ENCODE data around the gene SLC2A2.

SLC2A2 gene

DNA sequence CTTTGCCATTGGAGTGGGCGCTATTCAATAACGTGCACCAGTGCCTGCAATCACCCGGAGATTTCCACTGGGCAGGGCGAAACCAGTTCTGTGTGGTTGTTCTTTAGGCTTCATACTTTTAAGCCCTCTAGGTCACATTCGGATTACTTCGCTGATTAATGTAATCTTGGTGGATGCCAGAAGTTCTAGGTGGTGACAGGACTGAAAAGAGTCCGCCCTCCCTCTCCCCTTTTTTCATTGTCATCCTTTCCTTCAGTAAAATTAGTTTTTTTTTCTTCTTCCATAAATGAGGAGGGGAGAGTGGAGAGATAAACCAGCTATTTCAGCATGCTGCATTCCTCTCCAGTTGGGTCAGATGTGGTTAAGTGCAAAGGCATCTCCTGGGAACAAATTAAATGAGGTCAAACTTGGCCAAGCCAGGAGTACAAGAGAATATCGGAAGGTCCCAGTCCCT is 2.3 kb upstream of the SLC2A2 start:
- DNase-seq (ENCODE audit: low read depth in 2 of 2, low spot score in 1 of 2) = no peak

DNA sequence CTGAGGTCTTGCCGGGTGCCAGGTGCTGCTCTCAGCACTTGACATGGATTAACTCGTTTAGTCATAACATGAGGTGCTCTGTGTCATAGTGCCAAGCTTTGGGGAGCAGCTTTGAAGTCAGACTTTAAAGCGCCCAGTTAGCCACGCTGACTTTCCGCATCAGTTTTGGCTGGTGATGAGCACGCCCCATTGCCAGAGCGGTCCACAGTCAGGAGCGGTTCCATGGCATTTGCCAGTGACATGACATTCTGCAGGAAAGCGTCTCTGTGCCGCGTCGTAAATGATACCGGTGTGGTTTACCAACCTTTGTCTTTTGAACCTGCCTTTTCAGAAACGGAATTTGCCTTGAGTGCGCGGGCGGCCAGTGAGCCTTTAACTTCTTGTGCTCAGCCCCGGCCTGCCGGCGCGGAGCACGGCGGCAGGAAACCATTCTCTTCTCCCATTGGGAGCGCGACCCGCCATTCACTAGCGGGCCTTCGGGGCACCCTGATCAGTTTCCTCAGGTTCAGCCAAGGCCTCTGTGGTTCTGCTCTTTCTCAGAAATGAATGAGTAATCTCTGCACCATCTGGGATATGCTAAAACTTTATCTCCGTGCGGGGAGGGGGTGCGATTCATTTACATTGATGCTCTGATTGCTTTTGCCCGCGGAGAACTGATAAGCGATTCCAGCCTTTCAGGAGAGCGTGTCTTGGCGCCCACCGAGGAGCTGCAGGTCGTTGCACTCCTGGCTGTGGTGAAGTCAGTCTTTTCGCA is 1.7 kb upstream of the SLC2A2 start:
- DNase-seq (ENCODE audit: low read depth in 2 of 2, low spot score in 1 of 2) = no peak

DNA sequence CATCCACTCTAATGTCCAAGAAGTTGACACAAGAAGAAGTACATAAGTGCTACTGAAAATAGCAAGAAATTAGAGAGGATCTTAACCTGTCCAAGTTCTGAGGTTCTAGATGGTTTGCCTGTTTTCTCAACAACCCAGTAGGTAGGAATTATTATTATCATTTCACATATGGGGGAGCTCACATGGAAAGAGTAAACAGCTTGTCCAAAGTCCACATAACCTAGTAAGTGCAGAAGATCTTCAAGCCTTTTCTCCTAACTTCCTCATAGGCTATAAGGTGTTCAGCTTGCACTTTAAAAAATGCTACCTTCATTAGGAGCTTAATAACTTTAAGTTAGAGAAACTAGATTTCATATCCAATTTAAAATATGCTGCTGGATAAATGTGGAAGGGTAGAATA is 3.0 kb downstream of the SLC2A2 start:
- DNase-seq (ENCODE audit: low read depth in 2 of 2, low spot score in 1 of 2) = no peak

DNA sequence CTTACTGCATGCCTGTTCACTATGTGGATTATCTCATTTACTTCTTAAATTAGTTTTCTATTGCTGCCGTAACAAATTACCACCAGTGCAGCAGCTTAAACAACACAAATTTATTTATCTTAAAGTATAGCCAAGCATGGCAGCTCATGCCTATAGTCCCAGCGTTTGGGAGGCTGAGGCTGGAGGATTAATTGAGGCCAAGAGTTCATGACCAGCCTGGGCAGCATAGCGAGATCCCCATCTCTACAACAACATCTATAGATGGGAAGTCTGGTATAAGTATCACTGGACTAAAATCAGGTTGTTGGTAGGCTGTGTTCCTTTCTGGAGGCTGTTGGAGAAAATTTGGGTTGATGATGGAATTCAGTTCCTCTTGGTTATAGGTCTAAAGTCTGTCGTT is 5.1 kb downstream of the SLC2A2 start:
- DNase-seq (ENCODE audit: low read depth in 2 of 2, low spot score in 1 of 2) = no peak

DNA sequence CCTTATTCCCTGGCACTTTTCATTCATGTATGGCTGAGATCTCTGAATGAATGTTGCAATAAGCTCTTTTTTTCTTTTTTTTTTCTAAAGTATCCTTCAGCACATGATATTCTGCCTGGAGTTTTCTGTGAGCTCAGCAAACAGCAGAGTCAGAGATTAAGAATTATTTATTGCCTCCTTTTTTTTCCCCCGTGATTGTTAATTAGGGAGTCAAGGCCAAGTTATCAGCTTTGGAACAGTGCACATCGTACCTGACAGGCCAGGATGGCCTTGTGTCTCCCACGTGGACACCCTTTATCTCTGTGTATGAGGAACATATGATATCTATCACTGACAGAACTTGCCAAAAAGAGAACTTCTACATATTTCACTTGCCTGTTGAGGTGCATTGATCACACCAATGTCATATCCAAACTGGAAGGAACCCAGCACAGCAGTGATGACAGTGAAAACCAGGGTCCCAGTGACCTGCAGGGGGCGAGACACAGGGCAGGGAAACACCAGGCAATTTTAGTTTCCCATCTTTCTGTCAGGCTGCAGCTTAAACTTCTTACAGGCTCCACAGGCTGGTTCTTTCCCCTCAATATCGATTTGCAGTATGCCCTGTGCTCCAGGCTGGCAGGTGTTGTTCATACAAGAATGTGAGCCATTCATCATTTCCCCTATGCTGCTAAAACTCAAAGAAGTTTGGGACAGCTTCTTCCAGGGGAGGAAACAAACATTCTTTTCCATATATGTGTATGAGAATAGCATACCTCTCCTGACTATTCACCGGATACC is 8.2 kb downstream of the SLC2A2 start:
- DNase-seq (ENCODE audit: low read depth in 2 of 2, low spot score in 1 of 2) = no peak

DNA sequence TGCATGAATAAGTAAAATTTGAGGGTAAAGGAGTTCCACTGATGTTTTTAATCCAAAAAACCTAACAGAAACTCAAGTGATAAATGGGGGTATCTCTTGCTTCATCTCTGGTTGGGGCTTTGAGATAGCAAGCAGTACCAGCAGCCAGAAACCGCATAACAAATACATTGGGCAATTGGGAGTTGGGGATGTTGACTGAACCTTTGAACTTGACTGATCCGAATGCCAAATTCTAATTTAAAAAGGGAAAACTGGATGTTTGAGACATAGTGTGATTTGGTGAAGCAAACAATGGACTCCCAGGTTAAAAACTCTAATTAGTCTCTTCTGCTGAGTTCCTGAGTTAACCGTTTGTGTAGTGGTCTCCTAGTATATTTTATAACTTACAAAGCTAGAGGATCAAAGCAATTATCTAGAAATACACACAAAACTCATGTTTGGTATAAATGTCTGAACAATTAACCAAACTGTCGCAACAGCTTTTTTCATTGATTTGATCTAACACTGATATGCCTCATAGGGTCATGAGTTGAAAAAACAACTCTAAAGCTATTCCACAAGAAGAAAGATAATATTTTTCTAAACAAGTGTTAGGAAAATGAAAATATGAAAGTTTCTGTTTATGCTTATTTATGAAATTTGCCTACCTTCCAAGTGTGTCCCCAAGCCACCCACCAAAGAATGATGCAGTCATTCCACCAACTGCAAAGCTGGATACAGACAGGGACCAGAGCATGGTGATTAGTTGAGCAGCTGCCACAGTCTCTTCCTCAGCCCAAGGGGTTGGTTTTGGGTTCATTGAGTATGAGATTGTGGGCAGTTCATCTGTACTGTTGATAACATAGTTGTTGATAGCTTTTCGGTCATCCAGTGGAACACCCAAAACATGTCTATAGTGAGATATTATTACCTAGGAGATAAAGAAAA is 12.4 kb downstream of the SLC2A2 start:
- DNase-seq (ENCODE audit: low read depth in 2 of 2, low spot score in 1 of 2) = no peak

DNA sequence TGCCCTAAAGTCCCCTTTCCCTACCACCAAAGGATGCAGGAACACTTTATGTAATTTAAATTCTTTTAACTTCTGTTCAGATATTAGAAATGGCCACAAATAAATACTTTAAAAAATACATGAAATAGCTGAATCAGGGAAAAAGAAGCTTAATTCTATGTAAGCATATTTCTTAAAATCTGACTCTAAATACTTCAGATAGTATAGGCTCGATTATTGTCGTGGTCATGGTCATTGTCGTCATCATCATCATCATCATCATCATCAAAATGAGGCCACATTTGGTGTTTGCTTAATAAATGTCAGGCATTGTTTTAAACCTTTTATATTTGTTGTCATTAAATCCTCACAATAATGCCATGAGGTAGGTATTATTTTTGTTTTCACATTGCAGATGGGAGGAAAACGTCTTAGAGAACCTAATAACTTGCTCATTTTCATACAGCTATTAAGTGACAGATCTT is 14.6 kb downstream of the SLC2A2 start:
- no peak for DNase-seq (ENCODE audit: low read depth in 2 of 2, low spot score in 1 of 2)

DNA sequence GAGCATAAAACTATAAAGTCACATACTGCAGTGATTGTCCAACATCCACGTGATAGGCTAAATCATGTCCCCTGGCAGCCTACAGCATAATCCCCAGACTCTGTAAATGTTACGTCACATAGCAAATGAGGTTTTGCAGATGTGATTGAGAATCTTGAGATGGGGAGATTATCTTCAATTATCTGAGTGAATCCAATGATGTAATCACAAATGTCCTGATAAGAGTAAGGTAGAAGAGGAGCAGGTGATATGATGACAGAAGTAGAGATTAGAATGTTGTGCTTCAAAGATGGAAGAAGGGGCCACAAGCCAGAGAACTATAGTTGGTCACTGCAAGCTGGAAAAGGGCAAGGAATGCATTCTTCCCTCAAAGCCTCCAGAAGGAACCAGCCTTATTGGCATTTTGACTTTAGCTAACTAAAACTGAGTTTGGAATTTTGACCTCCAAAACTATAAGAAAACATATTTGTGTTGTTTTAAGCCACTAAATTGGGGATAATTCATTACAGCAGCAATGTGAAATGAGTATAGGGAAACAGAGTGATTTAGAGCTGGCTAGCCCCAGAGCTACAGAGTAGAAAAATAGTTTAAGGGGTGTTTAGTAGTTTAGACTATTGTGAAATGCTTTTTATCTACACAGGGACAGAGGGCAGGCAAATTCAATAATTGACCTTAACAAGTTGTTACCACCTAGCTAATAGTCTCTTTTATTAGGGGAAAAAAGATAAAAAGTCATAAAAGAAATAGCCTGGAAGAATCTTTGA is 15.2 kb downstream of the SLC2A2 start:
- DNase-seq (ENCODE audit: low read depth in 2 of 2, low spot score in 1 of 2) = no peak

DNA sequence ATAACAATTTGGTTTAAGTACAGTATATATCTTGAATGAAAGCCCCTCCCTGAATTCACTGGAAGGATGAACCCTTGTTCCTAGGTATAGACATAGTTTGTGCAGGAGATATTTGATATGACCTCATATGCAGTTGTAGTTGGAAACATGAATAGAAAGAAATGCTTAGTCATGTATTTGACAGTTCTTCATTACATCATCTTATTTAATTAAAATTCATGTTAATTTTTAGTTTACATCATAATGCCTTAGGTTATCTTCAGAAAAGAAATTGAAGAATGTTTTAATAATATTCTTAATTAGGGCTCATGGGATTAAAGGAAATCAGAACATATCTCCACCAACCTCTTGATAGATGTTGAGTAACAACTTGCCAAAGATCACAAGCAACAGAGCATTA is 19.2 kb downstream of the SLC2A2 start:
- DNase-seq (ENCODE audit: low read depth in 2 of 2, low spot score in 1 of 2) = no peak

DNA sequence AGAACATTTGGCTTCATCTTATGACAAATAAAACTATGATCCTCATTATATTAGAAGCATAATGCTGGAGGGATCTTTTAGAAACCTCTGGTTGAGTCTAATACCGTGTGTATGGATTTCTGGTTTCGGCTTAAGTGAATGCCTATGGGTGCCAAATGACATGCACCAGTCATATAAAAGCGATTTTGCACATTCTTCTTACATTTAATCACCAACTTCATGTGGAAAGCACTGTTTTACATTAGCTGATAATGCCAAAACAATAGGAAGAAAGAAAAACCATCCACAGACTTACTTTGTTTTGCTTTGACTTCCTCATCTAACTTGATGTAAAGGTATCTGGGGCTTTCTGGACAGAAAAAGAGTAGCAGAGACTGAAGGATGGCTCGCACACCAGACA is 20.9 kb downstream of the SLC2A2 start:
- DNase-seq (ENCODE audit: low read depth in 2 of 2, low spot score in 1 of 2) = no peak

DNA sequence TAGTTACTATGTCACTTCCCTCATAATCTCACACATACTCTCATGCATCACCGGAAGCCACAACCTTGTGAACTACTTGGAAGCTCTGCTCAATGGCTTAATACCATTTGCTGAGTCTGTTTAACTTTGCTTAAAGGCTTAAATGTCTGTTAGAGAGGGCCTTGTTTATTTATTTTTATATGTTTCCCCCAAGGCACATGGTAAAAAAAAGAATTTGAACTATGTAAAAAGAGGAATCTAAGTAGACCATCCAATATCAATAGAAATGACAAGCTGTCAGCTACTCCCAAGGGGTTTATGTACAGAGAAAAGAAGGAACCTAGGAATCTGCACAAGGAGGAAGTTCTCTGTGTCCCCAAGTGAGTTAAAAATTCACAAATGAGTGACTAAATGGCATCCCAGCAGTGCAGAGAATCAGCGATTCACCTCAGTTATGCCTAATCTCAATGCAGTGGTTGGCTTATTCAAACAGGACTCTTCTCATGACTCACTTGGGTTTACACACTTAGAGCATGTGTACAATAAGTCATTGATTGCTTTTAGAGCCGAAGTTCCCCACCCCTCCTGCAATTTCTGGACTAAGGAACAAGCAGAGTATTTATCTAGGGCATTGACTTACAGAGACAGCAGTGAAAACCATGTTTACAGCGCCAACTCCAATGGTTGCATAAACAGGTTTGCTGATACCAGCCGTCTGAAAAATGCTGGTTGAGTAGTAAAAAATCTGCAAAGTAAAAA is 24.4 kb downstream of the SLC2A2 start:
- DNase-seq (ENCODE audit: low read depth in 2 of 2, low spot score in 1 of 2) = no peak

DNA sequence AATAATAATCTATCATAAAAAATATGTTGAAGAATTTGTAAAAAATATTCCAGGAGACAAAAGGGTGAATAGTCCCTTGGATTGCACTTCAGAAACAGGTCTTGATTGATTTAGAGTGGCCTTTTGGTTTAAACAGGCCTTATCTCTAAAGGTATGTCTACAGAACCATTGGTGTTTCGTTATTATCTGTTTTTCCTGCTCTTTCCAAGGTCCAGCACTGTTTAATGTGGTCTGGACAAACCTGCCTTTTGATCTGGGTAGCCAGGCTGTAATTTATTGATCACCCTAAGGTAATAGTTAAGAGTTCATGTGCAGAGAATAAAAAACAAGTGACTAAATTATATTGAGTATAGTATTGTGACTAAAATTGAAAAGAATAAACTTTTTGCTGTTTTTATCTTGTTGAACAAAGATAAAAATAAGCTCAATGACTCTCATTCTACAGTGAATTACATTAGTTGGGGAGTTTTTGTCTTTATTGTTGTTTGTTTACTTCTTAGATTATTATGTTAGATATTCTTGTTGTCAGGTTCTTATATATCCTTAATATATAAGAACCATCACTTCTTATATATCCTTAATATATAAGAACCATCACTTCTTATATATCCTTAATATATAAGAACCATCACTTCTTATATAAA is 25.1 kb downstream of the SLC2A2 start:
- no peak for DNase-seq (ENCODE audit: low read depth in 2 of 2, low spot score in 1 of 2)

DNA sequence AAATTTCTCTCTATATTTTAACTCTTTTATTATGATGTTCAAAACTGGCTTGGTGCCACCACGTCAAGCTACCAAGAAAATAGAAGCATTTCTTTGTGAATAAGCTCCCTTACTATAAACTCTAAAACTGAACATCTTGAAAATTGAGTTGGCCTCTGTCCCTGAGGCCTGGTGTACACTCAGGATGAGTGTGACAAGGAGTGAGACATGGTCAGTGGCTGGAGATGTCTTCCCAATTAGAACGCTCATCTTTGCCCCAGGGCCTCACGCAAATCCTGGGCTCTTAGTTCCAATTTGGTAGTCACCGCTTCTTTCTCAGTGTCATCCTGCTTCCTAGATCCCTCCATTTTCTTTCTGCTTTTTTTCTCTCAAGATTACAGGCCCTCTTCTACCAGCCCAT is 26.2 kb downstream of the SLC2A2 start:
- no peak for DNase-seq (ENCODE audit: low read depth in 2 of 2, low spot score in 1 of 2)

DNA sequence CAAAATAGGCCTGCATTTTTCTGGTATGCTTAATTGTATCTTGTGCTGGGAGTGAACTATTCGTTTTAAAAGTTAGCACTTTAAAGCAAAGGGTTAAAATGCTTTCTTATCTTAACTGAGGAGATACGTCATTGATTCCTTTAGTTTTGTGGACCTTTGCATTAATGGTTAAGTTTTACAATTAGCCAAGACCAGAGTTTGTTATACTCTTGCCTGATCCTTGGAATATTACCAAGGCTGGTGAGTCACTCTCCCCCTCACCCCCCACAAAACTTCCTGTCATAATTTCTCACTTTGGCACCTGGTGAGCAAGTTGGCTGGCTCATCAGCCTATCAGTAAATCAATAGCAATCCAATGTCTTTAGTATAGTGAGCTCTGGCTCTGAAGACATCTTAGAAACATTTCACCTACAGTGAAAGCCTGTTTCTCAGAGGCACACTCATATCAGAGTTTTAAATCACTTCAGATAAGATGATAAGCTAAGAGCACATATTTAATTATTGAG is 26.7 kb downstream of the SLC2A2 start:
- DNase-seq (ENCODE audit: low read depth in 2 of 2, low spot score in 1 of 2) = no peak

DNA sequence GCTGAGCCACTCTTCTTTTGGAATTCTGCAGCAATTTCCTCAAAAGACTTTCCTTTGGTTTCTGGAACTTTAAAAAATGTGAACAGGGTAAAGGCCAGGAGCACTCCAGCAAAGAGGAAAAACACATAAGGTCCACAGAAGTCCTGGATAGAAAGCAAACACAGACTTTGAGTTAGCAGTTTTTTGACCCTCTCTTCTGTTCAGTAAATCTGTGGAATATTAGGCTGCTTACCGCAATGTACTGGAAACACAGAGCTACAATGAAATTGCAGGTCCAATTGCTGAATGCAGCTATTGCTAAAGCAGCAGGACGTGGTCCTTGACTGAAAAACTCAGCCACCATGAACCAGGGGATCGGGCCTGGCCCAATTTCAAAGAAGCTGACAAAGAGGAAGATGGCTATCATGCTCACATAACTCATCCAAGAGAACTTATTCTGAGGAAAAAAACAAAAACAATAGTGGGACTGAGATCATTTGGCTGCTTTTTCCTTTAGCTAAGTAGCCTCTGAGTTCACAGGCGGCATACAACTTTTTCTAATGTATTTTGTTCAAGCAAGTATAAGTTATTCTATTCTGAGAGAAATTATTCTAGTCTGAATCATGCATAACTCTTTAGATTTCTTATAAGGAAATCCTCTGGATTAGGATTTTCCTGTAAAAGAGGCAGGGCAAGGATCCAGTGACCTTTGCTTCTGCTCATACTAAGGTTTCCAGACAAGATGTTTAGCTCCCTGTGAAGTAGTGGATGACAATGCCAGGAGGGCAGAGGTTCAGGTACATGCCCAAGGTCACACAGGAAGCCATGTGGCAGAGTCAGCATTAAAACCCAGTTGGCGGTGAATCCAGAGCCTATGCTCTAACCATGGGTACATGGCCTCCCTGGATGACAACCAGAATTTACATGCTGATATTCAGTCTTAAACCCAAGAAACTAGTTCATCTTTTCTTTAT is 28.3 kb downstream of the SLC2A2 start:
- no peak for DNase-seq (ENCODE audit: low read depth in 2 of 2, low spot score in 1 of 2)

DNA sequence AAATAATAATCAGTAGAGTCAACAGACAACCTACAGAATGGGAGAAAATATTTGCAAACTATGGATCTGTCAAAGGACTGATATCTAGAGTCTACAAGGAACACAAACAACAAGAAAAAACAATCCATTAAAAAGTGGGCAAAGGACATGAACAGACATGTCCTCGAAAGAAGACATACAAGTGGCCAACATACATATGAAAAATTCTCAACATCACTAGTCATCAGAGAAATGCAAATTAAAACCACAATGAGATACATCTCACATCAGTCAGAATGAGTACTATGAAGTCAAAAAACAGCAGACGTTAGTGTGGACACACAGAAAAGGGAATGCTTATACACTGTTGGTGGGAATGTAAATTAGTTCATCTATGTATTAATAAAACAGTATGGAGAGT is 33.7 kb downstream of the SLC2A2 start:
- no peak for DNase-seq (ENCODE audit: low read depth in 2 of 2, low spot score in 1 of 2)

DNA sequence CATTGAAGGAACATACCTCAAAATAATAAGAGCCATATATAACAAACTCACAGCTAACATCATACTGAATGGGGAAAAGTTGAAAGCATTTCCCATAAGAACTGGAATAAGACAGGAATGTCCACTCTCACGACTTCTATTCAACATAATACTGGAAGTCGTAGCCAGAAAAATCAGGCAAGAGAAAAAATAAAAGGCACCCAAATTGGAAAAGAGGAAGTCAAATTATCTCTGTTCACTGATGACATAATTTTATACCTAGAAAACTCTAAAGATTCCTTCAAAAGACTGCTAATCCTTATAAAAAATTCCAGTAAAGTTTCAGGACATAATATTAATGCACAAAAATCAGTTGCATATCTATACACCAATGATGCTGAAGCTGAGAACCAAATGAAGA is 34.9 kb downstream of the SLC2A2 start:
- DNase-seq (ENCODE audit: low read depth in 2 of 2, low spot score in 1 of 2) = no peak

DNA sequence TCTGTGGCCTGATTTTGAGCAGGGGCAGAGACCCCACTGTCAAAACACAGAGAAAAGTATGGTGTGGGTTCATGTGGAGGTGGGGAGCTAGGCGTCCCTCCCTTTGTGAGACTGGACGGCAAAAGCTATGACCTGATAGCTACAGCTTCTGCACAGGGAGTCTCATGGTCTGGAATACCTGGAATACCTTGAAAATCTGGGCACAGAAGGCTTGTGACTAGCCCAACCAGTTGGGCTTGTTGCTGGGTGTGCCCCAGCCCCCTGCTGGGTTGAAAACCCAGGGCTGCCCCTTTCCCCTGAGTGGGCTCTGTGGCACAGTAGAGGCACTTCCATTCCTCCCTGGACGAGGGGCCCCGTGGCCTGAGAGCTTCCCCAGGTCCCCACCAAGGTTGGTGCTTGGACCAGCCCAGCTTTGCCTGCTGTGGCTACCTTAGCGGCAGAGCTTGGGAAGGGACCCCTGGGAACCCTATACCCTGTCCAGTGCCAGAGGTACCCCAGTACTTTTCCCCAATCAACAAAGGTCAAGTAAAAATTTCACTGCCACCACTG is 37.3 kb downstream of the SLC2A2 start:
- DNase-seq (ENCODE audit: low read depth in 2 of 2, low spot score in 1 of 2) = no peak
